Measurements from ENCODE around the gene ADGRG3.

DNA sequence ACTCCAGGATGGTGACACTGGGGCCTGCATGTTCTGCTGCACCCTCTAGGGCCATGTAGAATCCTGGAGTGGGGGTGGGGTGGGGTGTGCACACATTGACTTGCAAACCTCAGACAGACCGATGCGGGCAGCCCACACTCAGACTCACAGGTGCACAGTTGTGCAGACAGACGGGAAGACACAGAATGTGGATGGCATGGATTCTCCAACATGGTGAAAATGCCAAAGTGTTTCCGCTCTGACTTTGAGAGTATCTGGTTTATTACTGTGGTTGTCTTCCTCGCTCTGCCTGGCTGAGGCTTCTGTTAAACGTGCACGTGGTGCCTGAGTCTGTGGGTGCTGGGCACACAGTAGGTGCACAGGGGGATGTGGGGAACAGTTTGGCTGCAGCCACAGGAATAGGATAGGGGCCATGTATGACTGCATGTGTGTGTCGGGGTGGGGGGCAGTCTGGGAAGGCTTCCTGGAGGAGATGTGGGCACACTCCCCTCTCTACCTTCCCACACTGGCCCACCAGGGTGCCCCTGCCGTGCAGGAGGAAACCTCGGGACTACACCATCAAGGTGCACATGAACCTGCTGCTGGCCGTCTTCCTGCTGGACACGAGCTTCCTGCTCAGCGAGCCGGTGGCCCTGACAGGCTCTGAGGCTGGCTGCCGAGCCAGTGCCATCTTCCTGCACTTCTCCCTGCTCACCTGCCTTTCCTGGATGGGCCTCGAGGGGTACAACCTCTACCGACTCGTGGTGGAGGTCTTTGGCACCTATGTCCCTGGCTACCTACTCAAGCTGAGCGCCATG lies 9.0 kb upstream of the ADGRG3 start:
- TF ChIP-seq POLR2A (IDR thresholded peaks at IDR 0.05; ENCODE audit: low read depth), result no peak
- no peak for TF ChIP-seq POLR2AphosphoS5 (IDR thresholded peaks at IDR 0.05)
- TF ChIP-seq CTCF (IDR thresholded peaks at IDR 0.05), result no peak
- TF ChIP-seq EP300 (IDR thresholded peaks at IDR 0.05), result no peak
